ENCODE measurements around the gene PRRC2A. TPM values are rescaled to one million over a fixed set of nuclear protein-coding genes. Genes with fewer than 3 reads are reported as not detected.

Gene PRRC2A
- total and polyA plus RNA-seq, 9 donors = 51.3 to 175 (median 151) TPM

Other genes with a start within 250 kb of the PRRC2A start
Only the 30 nearest of the 35 such genes appear.
- 0.75 TPM for gene MICB, start 122.6 kb upstream of the PRRC2A start, total RNA-seq
- gene MICB, start 122.6 kb upstream of the PRRC2A start, polyA plus RNA-seq (ENCODE audit: insufficient read depth in 1 of 8, insufficient read length in 8 of 8, low replicate concordance in 1 of 8) = 1 to 10 TPM in 4 of 8 donors, under 1 TPM in 4; 0.39 to 1.4 (median 1.0) TPM
- not detected for gene MCCD1, start 91.8 kb upstream of the PRRC2A start, total RNA-seq
- not detected for gene MCCD1, start 91.8 kb upstream of the PRRC2A start, polyA plus RNA-seq (ENCODE audit: insufficient read depth in 1 of 8, insufficient read length in 8 of 8, low replicate concordance in 1 of 8)
- gene DDX39B, start 78.7 kb upstream of the PRRC2A start, total RNA-seq = 354 TPM
- 100 to 1,000 TPM; 311 to 433 (median 373) TPM for gene DDX39B, start 78.7 kb upstream of the PRRC2A start, polyA plus RNA-seq (ENCODE audit: insufficient read depth in 1 of 8, insufficient read length in 8 of 8, low replicate concordance in 1 of 8)
- 1.4 TPM for gene ATP6V1G2, start 74.1 kb upstream of the PRRC2A start, total RNA-seq
- 1 to 10 TPM; 2.1 to 5.6 (median 4.6) TPM for gene ATP6V1G2, start 74.1 kb upstream of the PRRC2A start, polyA plus RNA-seq (ENCODE audit: insufficient read depth in 1 of 8, insufficient read length in 8 of 8, low replicate concordance in 1 of 8)
- gene NFKBIL1, start 73.1 kb upstream of the PRRC2A start, total RNA-seq = 19.1 TPM
- gene NFKBIL1, start 73.1 kb upstream of the PRRC2A start, polyA plus RNA-seq (ENCODE audit: insufficient read depth in 1 of 8, insufficient read length in 8 of 8, low replicate concordance in 1 of 8) = 10 to 100 TPM; 16.3 to 20.6 (median 17.2) TPM
- gene LTA, start 48.4 kb upstream of the PRRC2A start, total RNA-seq = 0.04 TPM
- under 1 TPM in 5 of 8 donors, not detected in 3; 0.12 to 0.26 (median 0.19) TPM for gene LTA, start 48.4 kb upstream of the PRRC2A start, polyA plus RNA-seq (ENCODE audit: insufficient read depth in 1 of 8, insufficient read length in 8 of 8, low replicate concordance in 1 of 8)
- 0.22 TPM for gene TNF, start 45.1 kb upstream of the PRRC2A start, total RNA-seq
- under 1 TPM in 6 of 8 donors, not detected in 2; 0.08 to 0.80 (median 0.25) TPM for gene TNF, start 45.1 kb upstream of the PRRC2A start, polyA plus RNA-seq (ENCODE audit: insufficient read depth in 1 of 8, insufficient read length in 8 of 8, low replicate concordance in 1 of 8)
- gene LTB, start 38.3 kb upstream of the PRRC2A start, total RNA-seq = 0.58 TPM
- gene LTB, start 38.3 kb upstream of the PRRC2A start, polyA plus RNA-seq (ENCODE audit: insufficient read depth in 1 of 8, insufficient read length in 8 of 8, low replicate concordance in 1 of 8) = 1 to 10 TPM; 1.1 to 2.9 (median 2.3) TPM
- gene LST1, start 34.4 kb upstream of the PRRC2A start, total RNA-seq = 9.0 TPM
- gene LST1, start 34.4 kb upstream of the PRRC2A start, polyA plus RNA-seq (ENCODE audit: insufficient read depth in 1 of 8, insufficient read length in 8 of 8, low replicate concordance in 1 of 8) = 1 to 10 TPM; 5.0 to 7.7 (median 6.8) TPM
- gene NCR3, start 27.7 kb upstream of the PRRC2A start, total RNA-seq = not detected
- under 1 TPM in 1 of 8 donors, not detected in 7; 0.14 TPM for gene NCR3, start 27.7 kb upstream of the PRRC2A start, polyA plus RNA-seq (ENCODE audit: insufficient read depth in 1 of 8, insufficient read length in 8 of 8, low replicate concordance in 1 of 8)
- 29.2 TPM for gene AIF1, start 5.5 kb upstream of the PRRC2A start, total RNA-seq
- gene AIF1, start 5.5 kb upstream of the PRRC2A start, polyA plus RNA-seq (ENCODE audit: insufficient read depth in 1 of 8, insufficient read length in 8 of 8, low replicate concordance in 1 of 8) = 10 to 100 TPM; 18.7 to 29.5 (median 21.1) TPM
- 150 TPM for gene BAG6, start 31.9 kb downstream of the PRRC2A start, total RNA-seq
- 100 to 1,000 TPM; 170 to 229 (median 214) TPM for gene BAG6, start 31.9 kb downstream of the PRRC2A start, polyA plus RNA-seq (ENCODE audit: insufficient read depth in 1 of 8, insufficient read length in 8 of 8, low replicate concordance in 1 of 8)
- 2.6 TPM for gene APOM, start 35.2 kb downstream of the PRRC2A start, total RNA-seq
- 1 to 10 TPM; 3.5 to 8.5 (median 4.1) TPM for gene APOM, start 35.2 kb downstream of the PRRC2A start, polyA plus RNA-seq (ENCODE audit: insufficient read depth in 1 of 8, insufficient read length in 8 of 8, low replicate concordance in 1 of 8)
- gene C6orf47, start 40.1 kb downstream of the PRRC2A start, total RNA-seq = 17.1 TPM
- gene C6orf47, start 40.1 kb downstream of the PRRC2A start, polyA plus RNA-seq (ENCODE audit: insufficient read depth in 1 of 8, insufficient read length in 8 of 8, low replicate concordance in 1 of 8) = 10 to 100 TPM; 13.7 to 18.9 (median 14.7) TPM
- 9.8 TPM for gene GPANK1, start 44.3 kb downstream of the PRRC2A start, total RNA-seq
- gene GPANK1, start 44.3 kb downstream of the PRRC2A start, polyA plus RNA-seq (ENCODE audit: insufficient read depth in 1 of 8, insufficient read length in 8 of 8, low replicate concordance in 1 of 8) = 10 to 100 TPM; 13.8 to 19.0 (median 15.7) TPM
- 107 TPM for gene CSNK2B, start 45.4 kb downstream of the PRRC2A start, total RNA-seq
- gene CSNK2B, start 45.4 kb downstream of the PRRC2A start, polyA plus RNA-seq (ENCODE audit: insufficient read depth in 1 of 8, insufficient read length in 8 of 8, low replicate concordance in 1 of 8) = 100 to 1,000 TPM; 127 to 175 (median 140) TPM
- 4.9 TPM for gene LY6G5B, start 49.3 kb downstream of the PRRC2A start, total RNA-seq
- 10 to 100 TPM in 5 of 8 donors, 1 to 10 TPM in 3; 5.8 to 16.7 (median 12.8) TPM for gene LY6G5B, start 49.3 kb downstream of the PRRC2A start, polyA plus RNA-seq (ENCODE audit: insufficient read depth in 1 of 8, insufficient read length in 8 of 8, low replicate concordance in 1 of 8)
- gene LY6G5C, start 60.4 kb downstream of the PRRC2A start, total RNA-seq = 0.80 TPM
- 1 to 10 TPM in 7 of 8 donors, under 1 TPM in 1; 0.70 to 3.9 (median 2.2) TPM for gene LY6G5C, start 60.4 kb downstream of the PRRC2A start, polyA plus RNA-seq (ENCODE audit: insufficient read depth in 1 of 8, insufficient read length in 8 of 8, low replicate concordance in 1 of 8)
- gene ABHD16A, start 82.6 kb downstream of the PRRC2A start, total RNA-seq = 50.8 TPM
- 10 to 100 TPM; 42.0 to 55.8 (median 44.9) TPM for gene ABHD16A, start 82.6 kb downstream of the PRRC2A start, polyA plus RNA-seq (ENCODE audit: insufficient read depth in 1 of 8, insufficient read length in 8 of 8, low replicate concordance in 1 of 8)
- not detected for gene LY6G6F, start 86.2 kb downstream of the PRRC2A start, total RNA-seq
- not detected for gene LY6G6F, start 86.2 kb downstream of the PRRC2A start, polyA plus RNA-seq (ENCODE audit: insufficient read depth in 1 of 8, insufficient read length in 8 of 8, low replicate concordance in 1 of 8)
- gene LY6G6D, start 94.6 kb downstream of the PRRC2A start, total RNA-seq = 0.58 TPM
- 1 to 10 TPM in 1 of 8 donors, under 1 TPM in 4, not detected in 3; 0.31 to 1.7 (median 0.75) TPM for gene LY6G6D, start 94.6 kb downstream of the PRRC2A start, polyA plus RNA-seq (ENCODE audit: insufficient read depth in 1 of 8, insufficient read length in 8 of 8, low replicate concordance in 1 of 8)
- gene LY6G6C, start 101.0 kb downstream of the PRRC2A start, total RNA-seq = 0.09 TPM
- 1 to 10 TPM in 1 of 8 donors, under 1 TPM in 6, not detected in 1; 0.15 to 1.2 (median 0.37) TPM for gene LY6G6C, start 101.0 kb downstream of the PRRC2A start, polyA plus RNA-seq (ENCODE audit: insufficient read depth in 1 of 8, insufficient read length in 8 of 8, low replicate concordance in 1 of 8)
- gene MPIG6B, start 102.7 kb downstream of the PRRC2A start, total RNA-seq = 0.09 TPM
- 1 to 10 TPM in 1 of 8 donors, under 1 TPM in 7; 0.44 to 1.2 (median 0.74) TPM for gene MPIG6B, start 102.7 kb downstream of the PRRC2A start, polyA plus RNA-seq (ENCODE audit: insufficient read depth in 1 of 8, insufficient read length in 8 of 8, low replicate concordance in 1 of 8)
- gene DDAH2, start 108.6 kb downstream of the PRRC2A start, total RNA-seq = 101 TPM
- gene DDAH2, start 108.6 kb downstream of the PRRC2A start, polyA plus RNA-seq (ENCODE audit: insufficient read depth in 1 of 8, insufficient read length in 8 of 8, low replicate concordance in 1 of 8) = 100 to 1,000 TPM; 111 to 147 (median 135) TPM
- 219 TPM for gene CLIC1, start 115.8 kb downstream of the PRRC2A start, total RNA-seq
- gene CLIC1, start 115.8 kb downstream of the PRRC2A start, polyA plus RNA-seq (ENCODE audit: insufficient read depth in 1 of 8, insufficient read length in 8 of 8, low replicate concordance in 1 of 8) = 100 to 1,000 TPM; 117 to 177 (median 152) TPM
- 9.1 TPM for gene MSH5, start 119.3 kb downstream of the PRRC2A start, total RNA-seq
- gene MSH5, start 119.3 kb downstream of the PRRC2A start, polyA plus RNA-seq (ENCODE audit: insufficient read depth in 1 of 8, insufficient read length in 8 of 8, low replicate concordance in 1 of 8) = 10 to 100 TPM in 6 of 8 donors, 1 to 10 TPM in 2; 5.3 to 20.8 (median 11.5) TPM
- 2.7 TPM for gene SAPCD1, start 141.9 kb downstream of the PRRC2A start, total RNA-seq
- 1 to 10 TPM; 1.4 to 6.3 (median 2.9) TPM for gene SAPCD1, start 141.9 kb downstream of the PRRC2A start, polyA plus RNA-seq (ENCODE audit: insufficient read depth in 1 of 8, insufficient read length in 8 of 8, low replicate concordance in 1 of 8)
- 1.2 TPM for gene VWA7, start 156.6 kb downstream of the PRRC2A start, total RNA-seq
- gene VWA7, start 156.6 kb downstream of the PRRC2A start, polyA plus RNA-seq (ENCODE audit: insufficient read depth in 1 of 8, insufficient read length in 8 of 8, low replicate concordance in 1 of 8) = 1 to 10 TPM in 7 of 8 donors, under 1 TPM in 1; 0.71 to 2.1 (median 1.6) TPM
- 21.9 TPM for gene VARS1, start 175.0 kb downstream of the PRRC2A start, total RNA-seq
- gene VARS1, start 175.0 kb downstream of the PRRC2A start, polyA plus RNA-seq (ENCODE audit: insufficient read depth in 1 of 8, insufficient read length in 8 of 8, low replicate concordance in 1 of 8) = 10 to 100 TPM; 35.1 to 63.0 (median 51.2) TPM
- gene LSM2, start 186.3 kb downstream of the PRRC2A start, total RNA-seq = 42.0 TPM
- gene LSM2, start 186.3 kb downstream of the PRRC2A start, polyA plus RNA-seq (ENCODE audit: insufficient read depth in 1 of 8, insufficient read length in 8 of 8, low replicate concordance in 1 of 8) = 10 to 100 TPM; 41.3 to 64.3 (median 56.8) TPM

Measured in muscle of leg (tissue), 9 donors.